ENCODE data around the gene DHX58.

GRCh38 chr17:42159796-42160530, 47.4 kb upstream of the DHX58 start:
- no peak for TF ChIP-seq CTCF (IDR thresholded peaks at IDR 0.05)
- TF ChIP-seq EZH2 (IDR thresholded peaks at IDR 0.05; ENCODE audit: borderline replicate concordance, insufficient read depth, low read depth, low read length, poor library complexity, severe bottlenecking), result no peak
